IMR-90 (cell line): ENCODE data around the gene MAGI3. TPM values are rescaled to one million over a fixed set of nuclear protein-coding genes. Genes with fewer than 3 reads are reported as not detected.
"Not testable (repeated sequence)": the region's sequence is repeated elsewhere in the genome, so short reads cannot be mapped to it uniquely, and the experiment has no call there.

Experiments used
- ATAC-seq: fragments of 200-7000 bp; cut with Tn5 transposase; 2 replicates; pipeline ENCODE4 v1.9.1; 2020; ENCODE audit warnings: low read depth, mild to moderate bottlenecking, moderate library complexity
- BruUV-seq: library from RNA; stranded (reverse); fragments of 400-500 nt; replicated peaks from 2 replicates; lab custom pipeline; 2021; lab: Mats Ljungman, UMichigan
- CTCF ChIA-PET: fragments of 300-600 bp; formaldehyde crosslinking; extraction: SDS; loops from one replicate; lab custom pipeline; 2021; ENCODE audit warnings: antibody characterized with exemption; lab: Yijun Ruan, JAX
- POLR2A ChIA-PET: fragments of 300-600 bp; sonication (Branson Sonifier 250); formaldehyde crosslinking; loops from one replicate; lab custom pipeline; 2022; ENCODE audit warnings: antibody characterized with exemption; ENCODE audit not compliant: unreplicated experiment; lab: Charles Lee
- DNase-seq: peaks from one replicate; pipeline ENCODE4 v3.0.0; 2013
- H2AFZ ChIP-seq: replicated peaks from 2 replicates; pipeline ENCODE3; 2013; ENCODE audit warnings: low read length, mild to moderate bottlenecking; ENCODE audit not compliant: poor library complexity
- H2AK5ac ChIP-seq: 2 replicates; pipeline ENCODE4 v1.6.1; 2013; ENCODE audit warnings: low read depth, low read length, inconsistent platforms
- H2AK9ac ChIP-seq: replicated peaks from 2 replicates; pipeline ENCODE3; 2013; ENCODE audit warnings: mild to moderate bottlenecking, low read depth, low read length, moderate library complexity; ENCODE audit not compliant: poor library complexity
- H2BK120ac ChIP-seq: 2 replicates; pipeline ENCODE4 v1.6.1; 2013; ENCODE audit warnings: low read depth, low read length, inconsistent platforms
- H2BK15ac ChIP-seq: 3 replicates; pipeline ENCODE4 v1.6.1; 2013; ENCODE audit warnings: low read depth, low read length, inconsistent platforms
- H2BK20ac ChIP-seq: 2 replicates; pipeline ENCODE4 v1.6.1; 2013; ENCODE audit warnings: low read depth, mild to moderate bottlenecking, inconsistent platforms, low read length, moderate library complexity
- H2BK5ac ChIP-seq: 2 replicates; pipeline ENCODE4 v1.6.1; 2013; ENCODE audit warnings: mild to moderate bottlenecking, low read depth, low read length, inconsistent platforms; ENCODE audit not compliant: poor library complexity, severe bottlenecking
- H3K14ac ChIP-seq: replicated peaks from 2 replicates; pipeline ENCODE4 v1.6.1; 2013; ENCODE audit warnings: low read depth, low read length, inconsistent platforms
- H3K18ac ChIP-seq: 2 replicates; pipeline ENCODE4 v1.6.1; 2013; ENCODE audit warnings: low read depth, low read length, control low read depth
- H3K23ac ChIP-seq: 2 replicates; pipeline ENCODE4 v1.6.1; 2013; ENCODE audit warnings: low read depth, low read length, inconsistent platforms
- H3K27ac ChIP-seq: 2 replicates; pipeline ENCODE4 v1.5.1; 2013; ENCODE audit warnings: mild to moderate bottlenecking, control low read depth, low read length; ENCODE audit not compliant: insufficient read depth
- H3K27me3 ChIP-seq: 2 replicates; pipeline ENCODE4 v1.6.1; 2013; ENCODE audit warnings: low read length; ENCODE audit not compliant: control insufficient read depth, insufficient read depth
- H3K36me3 ChIP-seq: 2 replicates; pipeline ENCODE4 v1.6.1; 2013; ENCODE audit warnings: low read length, mixed read lengths; ENCODE audit not compliant: control insufficient read depth, insufficient read depth
- H3K4ac ChIP-seq: 2 replicates; pipeline ENCODE4 v1.6.1; 2013; ENCODE audit warnings: low read depth, low read length, inconsistent platforms
- H3K4me1 ChIP-seq: 2 replicates; pipeline ENCODE4 v1.6.1; 2013; ENCODE audit warnings: low read length, mixed read lengths; ENCODE audit not compliant: control insufficient read depth, insufficient read depth
- H3K4me2 ChIP-seq: 2 replicates; pipeline ENCODE4 v1.6.1; 2013; ENCODE audit warnings: low read depth, mild to moderate bottlenecking, control low read depth, low read length, moderate library complexity
- H3K4me3 ChIP-seq: 2 replicates; pipeline ENCODE4 v1.5.1; 2013; ENCODE audit warnings: low read depth, mild to moderate bottlenecking, control low read depth, low read length, moderate library complexity; ENCODE audit not compliant: insufficient read depth
- H3K56ac ChIP-seq: 2 replicates; pipeline ENCODE4 v1.6.1; 2013; ENCODE audit warnings: low read length, inconsistent platforms; ENCODE audit not compliant: insufficient read depth; ENCODE audit errors: extremely low read depth
- H3K79me1 ChIP-seq, 2 experiments: 2 replicates each; pipeline ENCODE4 v1.6.1; 2013; ENCODE audit warnings: low read length in 2 of 2, inconsistent platforms in 1 of 2, low read depth in 1 of 2
- H3K9ac ChIP-seq: 2 replicates; pipeline ENCODE4 v1.6.1; 2013; ENCODE audit warnings: low read depth, low read length, control low read depth
- H3K9me1 ChIP-seq: 2 replicates; pipeline ENCODE4 v1.6.1; 2013; ENCODE audit warnings: low read length, inconsistent platforms; ENCODE audit not compliant: insufficient read depth
- H3K9me3 ChIP-seq: 2 replicates; pipeline ENCODE4 v1.6.1; 2013; ENCODE audit warnings: low read length; ENCODE audit not compliant: control insufficient read depth, insufficient read depth
- H4K20me1 ChIP-seq: 2 replicates; pipeline ENCODE4 v1.6.1; 2013; ENCODE audit warnings: low read length, inconsistent platforms; ENCODE audit not compliant: insufficient read depth
- H4K5ac ChIP-seq: 2 replicates; pipeline ENCODE4 v1.6.1; 2013; ENCODE audit warnings: mild to moderate bottlenecking, low read depth, low read length, control low read depth
- H4K8ac ChIP-seq, 2 experiments: 2 replicates each; pipeline ENCODE4 v1.6.1; 2013; ENCODE audit warnings: low read depth in 2 of 2, low read length in 2 of 2, control low read depth in 1 of 2, inconsistent platforms in 1 of 2
- H4K91ac ChIP-seq: 2 replicates; pipeline ENCODE4 v1.6.1; 2013; ENCODE audit warnings: low read depth, low read length, inconsistent platforms; ENCODE audit not compliant: insufficient read depth
- CEBPB ChIP-seq: IDR thresholded peaks from 2 replicates; pipeline ENCODE4 v1.6.1; 2012; ENCODE audit warnings: low read depth, low read length, improper control_type of control experiment
- WGBS, 2 experiments: methylation state at CpG; one replicate each; pipeline versions ENCODE4 v1.1.5 to v1.1.7; 2013; ENCODE audit warnings: missing lambda C conversion rate in 2 of 2; ENCODE audit not compliant: insufficient read length in 1 of 2; ENCODE audit errors: extremely low coverage in 2 of 2; 5-methylcytosine and 5-hydroxymethylcytosine counted together
- dilution Hi-C: fragments of 300-500 bp; cut with HindIII; formaldehyde crosslinking; loops from one replicate; pipeline ENCODE4 v1.14.3; 2018; ENCODE audit warnings: low sequenced_read_pairs; ENCODE audit not compliant: unreplicated experiment
- in situ Hi-C: fragments of 300-500 bp; cut with MboI; formaldehyde crosslinking; loops from 3 replicates; pipeline ENCODE4 v1.14.3; 2019; ENCODE audit warnings: low sequenced_read_pairs, inconsistent platforms, mixed read lengths
- intact Hi-C: fragments of 100-400 bp; cut with micrococcal nuclease; formaldehyde crosslinking; loops from 2 replicates; pipeline ENCODE4 v1.10.0; 2022
- polyA plus RNA-seq, 3 experiments: library from polyadenylated mRNA; depleted of rRNA; stranded (reverse); fragments of >200 nt; gene quantifications; 2 replicates each; pipeline ENCODE4 v1.2.3, GENCODE V29; 2012; ENCODE audit warnings: low replicate concordance in 1 of 3
- total RNA-seq: library from RNA; depleted of rRNA; stranded (reverse); fragments of >200 nt; gene quantifications from 2 replicates; pipeline ENCODE4 v1.2.3, GENCODE V29; 2012

MAGI3 gene
- total and polyA plus RNA-seq, 2 of the 4 experiments (the other 2 are of a cell fraction) = 2.5 to 8.8 TPM

- H3K27me3 ChIP-seq, H4K20me1 ChIP-seq, H3K9ac ChIP-seq, H3K56ac ChIP-seq, CTCF ChIA-PET, H3K4ac ChIP-seq, H3K79me1 ChIP-seq, BruUV-seq, DNase-seq, H3K9me1 ChIP-seq, dilution Hi-C loops, H4K91ac ChIP-seq, in situ Hi-C loops, H3K36me3 ChIP-seq, ATAC-seq, H3K23ac ChIP-seq, H2BK5ac ChIP-seq, H2BK120ac ChIP-seq, H3K14ac ChIP-seq, POLR2A ChIA-PET, H2BK20ac ChIP-seq, H3K4me2 ChIP-seq, H3K4me1 ChIP-seq, H3K4me3 ChIP-seq, H2AK5ac ChIP-seq, H2AK9ac ChIP-seq, H2AFZ ChIP-seq, H2BK15ac ChIP-seq, H3K27ac ChIP-seq, intact Hi-C loops, H3K18ac ChIP-seq, H4K8ac ChIP-seq, H4K5ac ChIP-seq: not testable (repeated sequence)
- TF ChIP-seq CEBPB = 0 out of 2 replicates have a peak, but pooled peaks have one; percentile 3
- peaks cover 15% of the 10 kb centered on the region for H3K9me3 ChIP-seq
- no CpG with 5 or more reads among the region's 10 CpGs for WGBS, 2 experiments
Observed at GRCh38 chr1:113478427-113479195, 88.3 kb downstream of the MAGI3 start.
